Activated B cell treated with CpG ODN at 0.5 μM for 24 hours (primary cell): ENCODE measurements around the gene ASGR2. TPM values are rescaled to one million over a fixed set of nuclear protein-coding genes. Genes with fewer than 3 reads are reported as not detected.
"Not testable (repeated sequence)": the region's sequence is repeated elsewhere in the genome, so short reads cannot be mapped to it uniquely, and the experiment has no call there.

Experiments
- ATAC-seq: fragments of 200-7000 bp; cut with Tn5 transposase; one replicate; pipeline ENCODE4 v1.10.0; 2021; ENCODE audit warnings: low read depth, mild to moderate bottlenecking, moderate library complexity
- CTCF ChIA-PET: fragments of 350-600 bp; sonication (Branson Sonifier 250); formaldehyde crosslinking; loops from one replicate; lab custom pipeline; 2021; ENCODE audit warnings: antibody characterized with exemption; lab: Charles Lee
- POLR2A ChIA-PET: fragments of 350-600 bp; sonication (Branson Sonifier 250); formaldehyde crosslinking; loops from one replicate; lab custom pipeline; 2021; ENCODE audit warnings: antibody characterized with exemption; lab: Charles Lee
- DNase-seq: peaks from one replicate; pipeline ENCODE4 v3.0.0; 2022
- H3K27ac Mint-ChIP-seq: one replicate; pipeline ENCODE4 v1.8.0; 2020; ENCODE audit warnings: mixed read lengths
- H3K27me3 Mint-ChIP-seq: one replicate; pipeline ENCODE4 v1.8.0; 2021; ENCODE audit warnings: mixed read lengths
- H3K36me3 Mint-ChIP-seq: one replicate; pipeline ENCODE4 v1.8.0; 2021; ENCODE audit warnings: low read depth, mixed read lengths
- H3K4me1 Mint-ChIP-seq: one replicate; pipeline ENCODE4 v1.8.0; 2021; ENCODE audit warnings: mixed read lengths
- H3K4me3 Mint-ChIP-seq: one replicate; pipeline ENCODE4 v1.8.0; 2020; ENCODE audit warnings: mild to moderate bottlenecking, mixed read lengths
- H3K9me3 Mint-ChIP-seq: one replicate; pipeline ENCODE4 v1.8.0; 2020; ENCODE audit warnings: mixed read lengths
- CTCF ChIP-seq: fragments of 200-600 bp; IDR thresholded peaks from one replicate; pipeline ENCODE4 v1.8.0; 2022; ENCODE audit warnings: antibody characterized with exemption, mild to moderate bottlenecking
- intact Hi-C: fragments of 100-400 bp; cut with micrococcal nuclease; formaldehyde crosslinking; loops from one replicate; pipeline ENCODE4 v1.15.1; 2024
- total RNA-seq: library from RNA; stranded (reverse); gene quantifications from 2 replicates; pipeline ENCODE4 v1.2.3, GENCODE V29; 2022

ASGR2 gene
- total RNA-seq, 1 donor from 2014 or later: not detected

- peaks cover 4% of the 10 kb centered on the region for H3K27me3 Mint-ChIP-seq
- no peak for TF ChIP-seq CTCF
- no peaks in the 10 kb centered on the region for H3K36me3 Mint-ChIP-seq
- no peak for DNase-seq
- peaks cover 43% of the 10 kb centered on the region for H3K4me1 Mint-ChIP-seq
- H3K9me3 Mint-ChIP-seq: no peaks in the 10 kb centered on the region
- CTCF ChIA-PET: interaction anchor here (3.1 to 8.0 kb wide), 2 partner anchors 79 to 86 kb away, joined by 36 to 109 read pairs; no protein-coding TSS in a partner anchor
- intact Hi-C loops: no loop called here
- POLR2A ChIA-PET: interaction anchor here (0.7 to 2.7 kb wide), 8 partner anchors 10 to 555 kb away, joined by 3 to 29 read pairs (median 4); partner anchors contain the start of genes SLC16A11 and TP53
- peak overlapping the region; percentile 97 for H3K27ac Mint-ChIP-seq
- H3K4me3 Mint-ChIP-seq: peak overlapping the region; percentile 54
- ATAC-seq: no peak
Measured at GRCh38 chr17:7131423-7131791, 16.8 kb upstream of the ASGR2 start.

GRCh38 chr17:7130621-7131422 lies 16.2 kb upstream of the ASGR2 start:
- ChIA-PET CTCF (interaction anchor here (0.8 to 8.0 kb wide), 4 partner anchors 78 to 85 kb away, joined by 3 to 109 read pairs (median 3); no protein-coding TSS in a partner anchor), POLR2A (interaction anchor here (0.6 to 1.1 kb wide), 5 partner anchors 35 to 117 kb away, joined by 3 to 6 read pairs (median 3); partner anchors contain the start of gene SLC16A13)
- no peaks in the 10 kb centered on the region for H3K36me3 Mint-ChIP-seq
- no peaks in the 10 kb centered on the region for H3K9me3 Mint-ChIP-seq
- DNase-seq (no peak), ATAC-seq (peak; percentile 16)
- H3K27ac Mint-ChIP-seq: peak overlapping the region; percentile 97
- peaks cover 3% of the 10 kb centered on the region for H3K27me3 Mint-ChIP-seq
- H3K4me3 Mint-ChIP-seq: peak overlapping the region; percentile 54
- peaks cover 39% of the 10 kb centered on the region for H3K4me1 Mint-ChIP-seq
- intact Hi-C loops: no loop called here
- TF ChIP-seq CTCF: no peak

GRCh38 chr17:7129311-7129710 lies 14.7 kb upstream of the ASGR2 start:
- Mint-ChIP-seq H3K4me3 (no peak overlapping the region), H3K9me3 (no peaks in the 10 kb centered on the region), H3K27me3 (peaks cover 3% of the 10 kb centered on the region), H3K36me3 (no peaks in the 10 kb centered on the region), H3K27ac (no peak overlapping the region), H3K4me1 (peaks cover 39% of the 10 kb centered on the region)
- DNase-seq (no peak), ATAC-seq (no peak)
- CTCF ChIA-PET: no interaction called here
- POLR2A ChIA-PET: no interaction called here
- intact Hi-C loops: no loop called here
- TF ChIP-seq CTCF: no peak

- DNase-seq (no peak), ATAC-seq (no peak)
- intact Hi-C loops: no loop called here
- Mint-ChIP-seq H3K9me3 (no peaks in the 10 kb centered on the region), H3K4me3 (no peak overlapping the region), H3K4me1 (peaks cover 31% of the 10 kb centered on the region), H3K27me3 (peaks cover 4% of the 10 kb centered on the region), H3K27ac (no peak overlapping the region), H3K36me3 (no peaks in the 10 kb centered on the region)
- ChIA-PET CTCF (no interaction called here), POLR2A (no interaction called here)
- TF ChIP-seq CTCF: no peak
Measured at GRCh38 chr17:7128160-7128559, 13.5 kb upstream of the ASGR2 start.

- H3K4me3 Mint-ChIP-seq, POLR2A ChIA-PET, H3K27ac Mint-ChIP-seq, ATAC-seq, intact Hi-C loops, CTCF ChIA-PET, H3K9me3 Mint-ChIP-seq, DNase-seq, H3K36me3 Mint-ChIP-seq, H3K27me3 Mint-ChIP-seq: not testable (repeated sequence)
- H3K4me1 Mint-ChIP-seq: peaks cover 26% of the 10 kb centered on the region
Measured at GRCh38 chr17:7127501-7127900, 12.9 kb upstream of the ASGR2 start.

- DNase-seq, intact Hi-C loops: not testable (repeated sequence)
- CTCF ChIA-PET: interaction anchor here (0.7 kb wide), 1 partner anchor 216 kb away, joined by 4 read pairs; no protein-coding TSS in a partner anchor
Measured at GRCh38 chr17:7126386-7126785, 11.8 kb upstream of the ASGR2 start.

More at GRCh38 chr17:7126386-7126785, 11.8 kb upstream of the ASGR2 start:
- ATAC-seq, H3K4me3 Mint-ChIP-seq, POLR2A ChIA-PET, H3K27ac Mint-ChIP-seq, H3K9me3 Mint-ChIP-seq, H3K36me3 Mint-ChIP-seq, H3K27me3 Mint-ChIP-seq: not testable (repeated sequence)
- H3K4me1 Mint-ChIP-seq: peaks cover 21% of the 10 kb centered on the region
